HCT116 (cell line): Measurements from ENCODE around the gene EVX1. TPM values are rescaled to one million over a fixed set of nuclear protein-coding genes. Genes with fewer than 3 reads are reported as not detected.

Source experiments
- ATAC-seq: fragments of 200-7000 bp; cut with Tn5 transposase; 2 replicates; pipeline ENCODE4 v1.9.1; 2020; ENCODE audit warnings: mild to moderate bottlenecking, moderate library complexity
- BruUV-seq: library from RNA; stranded (reverse); fragments of 400-500 nt; replicated peaks from 2 replicates; lab custom pipeline; 2021; lab: Mats Ljungman, UMichigan
- CTCF ChIA-PET: fragments of 300-600 bp; sonication (Branson Sonifier 250); formaldehyde crosslinking; loops from one replicate; lab custom pipeline; 2021; ENCODE audit warnings: antibody characterized with exemption; lab: Charles Lee
- POLR2A ChIA-PET: fragments of 300-600, 350-600 bp; sonication (Branson Sonifier 250); formaldehyde crosslinking; loops from one replicate; lab custom pipeline; 2021; ENCODE audit warnings: antibody characterized with exemption; lab: Charles Lee
- RAD21 ChIA-PET, 2 experiments: fragments of 300-600 bp; sonication (Branson Sonifier 250); formaldehyde crosslinking; loops; one replicate each; lab custom pipeline; 2023; ENCODE audit warnings: low total read pairs in 2 of 2; ENCODE audit not compliant: uncharacterized antibody in 2 of 2, unreplicated experiment in 2 of 2, low non-redundant PET in 1 of 2; lab: Charles Lee
- DNase-seq: peaks from one replicate; pipeline ENCODE4 v3.0.0-alpha.2; 2010; ENCODE audit warnings: low read depth, low spot score
- H2AFZ ChIP-seq: fragments of 200-600 bp; shearing (Covaris generic), sonication (generic); 2 replicates; pipeline ENCODE4 v1.6.1; 2017; ENCODE audit warnings: low read depth, mixed run types, mixed read lengths, antibody characterized with exemption, low read length; ENCODE audit not compliant: poor library complexity, severe bottlenecking
- H3K27ac ChIP-seq: 2 replicates; pipeline ENCODE4 v1.5.1; 2012; ENCODE audit warnings: low read depth, low read length
- H3K27me3 ChIP-seq: fragments of 200-600 bp; sonication (generic); 2 replicates; pipeline ENCODE4 v1.6.1; 2016; ENCODE audit warnings: mixed run types, low read length, mixed read lengths; ENCODE audit not compliant: insufficient read depth
- H3K36me3 ChIP-seq, 2 experiments: fragments of 200-500 bp in 1 of 2; fragments of 200-600 bp in 1 of 2; sonication (Bioruptor generic) in 1 of 2; sonication (generic) in 1 of 2; 2 replicates each; pipeline versions ENCODE4 v1.5.1 to v1.6.1; 2014 to 2016; ENCODE audit warnings: low read length in 2 of 2, inconsistent platforms in 1 of 2, mixed read lengths in 1 of 2, mixed run types in 1 of 2; ENCODE audit not compliant: insufficient read depth in 2 of 2, control insufficient read depth in 1 of 2
- H3K4me1 ChIP-seq, 2 experiments: fragments of 200-600 bp in 1 of 2; sonication (generic) in 1 of 2; 2 replicates each; pipeline versions ENCODE4 v1.5.1 to v1.6.1; 2012 to 2017; ENCODE audit warnings: low read length in 2 of 2, inconsistent platforms in 1 of 2, mild to moderate bottlenecking in 1 of 2, mixed read lengths in 1 of 2, mixed run types in 1 of 2, moderate library complexity in 1 of 2; ENCODE audit not compliant: insufficient read depth in 2 of 2, control insufficient read depth in 1 of 2
- H3K4me2 ChIP-seq: fragments of 200-600 bp; sonication (generic); 2 replicates; pipeline ENCODE4 v1.6.1; 2017; ENCODE audit warnings: mixed run types, low read length, mixed read lengths
- H3K4me3 ChIP-seq, 2 experiments: fragments of 200-600 bp in 1 of 2; sonication (generic) in 1 of 2; replicated peaks in 1 of 2; 2 replicates each; pipeline ENCODE4 v1.5.1; 2011 to 2016; ENCODE audit warnings: low read length in 2 of 2, control low read depth in 1 of 2, low read depth in 1 of 2, mild to moderate bottlenecking in 1 of 2, mixed read lengths in 1 of 2, mixed run types in 1 of 2
- H3K79me2 ChIP-seq: fragments of 200-600 bp; sonication (generic); 2 replicates; pipeline ENCODE4 v1.6.1; 2017; ENCODE audit warnings: mild to moderate bottlenecking, mixed run types, low read length, moderate library complexity, mixed read lengths; ENCODE audit not compliant: insufficient read depth
- H3K9ac ChIP-seq: fragments of 200-600 bp; sonication (generic); 2 replicates; pipeline ENCODE4 v1.6.1; 2016; ENCODE audit warnings: low read length, mixed read lengths
- H3K9me2 ChIP-seq: fragments of 200-600 bp; sonication (generic), shearing (Covaris generic); 2 replicates; pipeline ENCODE4 v1.6.1; 2017; ENCODE audit warnings: mixed run types, mild to moderate bottlenecking, moderate library complexity; ENCODE audit not compliant: insufficient read depth
- H3K9me3 ChIP-seq, 2 experiments: fragments of 200-500 bp in 1 of 2; fragments of 200-600 bp in 1 of 2; sonication (Bioruptor generic) in 1 of 2; sonication (generic) in 1 of 2; 2 replicates each; pipeline ENCODE4 v1.6.1; 2014 to 2017; ENCODE audit warnings: low read length in 2 of 2, mixed read lengths in 2 of 2, inconsistent platforms in 1 of 2, low read depth in 1 of 2, mild to moderate bottlenecking in 1 of 2, mixed run types in 1 of 2, moderate library complexity in 1 of 2; ENCODE audit not compliant: control insufficient read depth in 1 of 2, insufficient read depth in 1 of 2
- H4K20me1 ChIP-seq: fragments of 200-600 bp; sonication (generic), shearing (Covaris generic); 2 replicates; pipeline ENCODE4 v1.6.1; 2017; ENCODE audit warnings: mixed run types, mild to moderate bottlenecking, moderate library complexity; ENCODE audit not compliant: insufficient read depth
- ATF3 ChIP-seq: IDR thresholded peaks from 2 replicates; pipeline ENCODE4 v1.6.1; 2012
- CEBPB ChIP-seq: IDR thresholded peaks from 2 replicates; pipeline ENCODE4 v1.6.1; 2012; ENCODE audit warnings: low read depth
- CTCF ChIP-seq, 3 experiments: fragments of 200-600 bp in 1 of 3; sonication (generic) in 1 of 3; IDR thresholded peaks in 2 of 3; conservative IDR thresholded peaks in 1 of 3; 2 replicates each; pipeline ENCODE4 v1.5.1; 2012 to 2017; ENCODE audit warnings: low read depth in 2 of 3, low read length in 2 of 3, antibody characterized with exemption in 1 of 3, borderline replicate concordance in 1 of 3, control low read depth in 1 of 3, mild to moderate bottlenecking in 1 of 3, mixed read lengths in 1 of 3, mixed run types in 1 of 3, moderate library complexity in 1 of 3; ENCODE audit not compliant: insufficient read depth in 1 of 3
- ELF1 ChIP-seq: IDR thresholded peaks from 2 replicates; pipeline ENCODE4 v1.6.1; 2012; ENCODE audit warnings: low read depth, borderline replicate concordance
- EZH2phosphoT487 ChIP-seq: fragments of 200-600 bp; IDR thresholded peaks from 2 replicates; pipeline ENCODE4 v1.6.1; 2018; ENCODE audit warnings: antibody characterized with exemption, borderline replicate concordance
- FOSL1 ChIP-seq: IDR thresholded peaks from 2 replicates; pipeline ENCODE4 v1.6.1; 2012; ENCODE audit warnings: low read depth
- POLR2A ChIP-seq: IDR thresholded peaks from 2 replicates; pipeline ENCODE4 v1.7.0; 2011; ENCODE audit warnings: borderline replicate concordance; ENCODE audit not compliant: insufficient read depth, insufficient read length; ENCODE audit errors: extremely low read depth
- POLR2AphosphoS5 ChIP-seq: IDR thresholded peaks from 2 replicates; pipeline ENCODE4 v1.6.1; 2011; ENCODE audit warnings: mild to moderate bottlenecking, low read depth, low read length, moderate library complexity
- SIN3A ChIP-seq: IDR thresholded peaks from 2 replicates; pipeline ENCODE4 v1.6.1; 2012; ENCODE audit warnings: low read depth
- SP1 ChIP-seq: IDR thresholded peaks from 2 replicates; pipeline ENCODE4 v1.6.1; 2012; ENCODE audit warnings: low read depth
- SRF ChIP-seq: IDR thresholded peaks from 2 replicates; pipeline ENCODE4 v1.6.1; 2012; ENCODE audit warnings: low read depth
- TCF7L2 ChIP-seq: IDR thresholded peaks from 2 replicates; pipeline ENCODE4 v1.7.0; 2011; ENCODE audit warnings: borderline replicate concordance, inconsistent platforms; ENCODE audit not compliant: insufficient read depth, insufficient read length; ENCODE audit errors: extremely low read depth
- YY1 ChIP-seq: IDR thresholded peaks from 2 replicates; pipeline ENCODE4 v1.6.1; 2011; ENCODE audit warnings: low read length, low read depth, moderate library complexity, mild to moderate bottlenecking; ENCODE audit not compliant: insufficient replicate concordance; ENCODE audit errors: extremely low read depth
- ZFX ChIP-seq: fragments of 450-650 bp; IDR thresholded peaks from 2 replicates; pipeline ENCODE4 v1.6.1; 2017
- ZNF274 ChIP-seq: fragments of 200-500 bp; sonication (Bioruptor generic); IDR thresholded peaks from 2 replicates; pipeline ENCODE4 v1.6.1; 2014; ENCODE audit warnings: mild to moderate bottlenecking, low read depth, low read length, inconsistent platforms
- intact Hi-C: fragments of 100-400 bp; cut with micrococcal nuclease; formaldehyde crosslinking; loops from 2 replicates; pipeline ENCODE4 v1.10.0; 2022
- total RNA-seq: library from RNA; stranded (reverse); gene quantifications from one replicate; pipeline ENCODE4 v1.2.1, GENCODE V29; 2021; ENCODE audit not compliant: unreplicated experiment

The EVX1 gene
- total RNA-seq, 1 experiment from 2014 or later: 0.25 TPM

GRCh38 chr7:27215356-27215755, 27.2 kb upstream of the EVX1 start:
- H3K27ac ChIP-seq: no peak overlapping the region
- BruUV-seq: no TSS peak
- intact Hi-C loops: no loop called here
- H3K9me2 ChIP-seq: no peaks in the 10 kb centered on the region
- ATAC-seq: no peak
- CTCF ChIA-PET: no interaction called here
- H3K27me3 ChIP-seq: no peaks in the 10 kb centered on the region
- H4K20me1 ChIP-seq: no peaks in the 10 kb centered on the region
- no peaks in the 10 kb centered on the region for H3K36me3 ChIP-seq
- H3K9me3 ChIP-seq: no peaks in the 10 kb centered on the region
- H2AFZ ChIP-seq: no peak overlapping the region
- TF ChIP-seq TCF7L2 (no peak), FOSL1 (no peak), ZNF274 (no peak), POLR2AphosphoS5 (no peak), ATF3 (no peak), SP1 (no peak), YY1 (no peak), ZFX (no peak), CTCF (IDR thresholded peaks at IDR 0.05 in 2 of 3, conservative IDR thresholded peaks at IDR 0.05 in 1 of 3; ENCODE audit: borderline replicate concordance in 1 of 3, insufficient read depth in 1 of 3, low read depth in 2 of 3, low read length in 2 of 3) (no peak), POLR2A (no peak), EZH2phosphoT487 (no peak), SIN3A (no peak), ELF1 (no peak), SRF (no peak), CEBPB (no peak)
- TF ChIP-seq, all 23 proteins: peak for 0
- Histone ChIP-seq H3K4me3 (no peak overlapping the region), H3K79me2 (no peaks in the 10 kb centered on the region), H3K4me2 (no peak overlapping the region), H3K4me1 (peaks cover 4 to 7% of the 10 kb centered on the region in 2 experiments; a peak in 3 of 4 replicates), H3K9ac (no peak overlapping the region)
- RAD21 ChIA-PET: no interaction called here
- POLR2A ChIA-PET: no interaction called here
- DNase-seq: no peak
